RWPE1 (cell line): Measurements from ENCODE around the gene ATAD3C.
A peak's percentile ranks its signal among the peaks of the same experiment; 100 is the strongest.
"Not testable (repeated sequence)": the region's sequence is repeated elsewhere in the genome, so short reads cannot be mapped to it uniquely, and the experiment has no call there.

Source experiments
- CTCF ChIA-PET: fragments of 350-600 bp; sonication (Branson Sonifier 250); formaldehyde crosslinking; extraction: SDS; loops from one replicate; lab custom pipeline; 2021; lab: Yijun Ruan, JAX
- POLR2A ChIA-PET: fragments of 400-600 bp; formaldehyde crosslinking; extraction: SDS; loops from one replicate; lab custom pipeline; 2020; ENCODE audit warnings: antibody characterized with exemption; ENCODE audit not compliant: low non-redundant PET; lab: Yijun Ruan, JAX
- DNase-seq: peaks from one replicate; pipeline ENCODE4 v3.0.0; 2012; ENCODE audit warnings: low spot score
- H3K27ac ChIP-seq: fragments of 450-650 bp; 2 replicates; pipeline ENCODE4 v1.5.1; 2017
- TF ChIP-seq, protein P1 (sequence below): fragments of 450-650 bp; conservative IDR thresholded peaks from 2 replicates; pipeline ENCODE4 v1.5.1; 2017; ENCODE audit warnings: low read depth, mild to moderate bottlenecking

The ATAD3C gene, protein sequence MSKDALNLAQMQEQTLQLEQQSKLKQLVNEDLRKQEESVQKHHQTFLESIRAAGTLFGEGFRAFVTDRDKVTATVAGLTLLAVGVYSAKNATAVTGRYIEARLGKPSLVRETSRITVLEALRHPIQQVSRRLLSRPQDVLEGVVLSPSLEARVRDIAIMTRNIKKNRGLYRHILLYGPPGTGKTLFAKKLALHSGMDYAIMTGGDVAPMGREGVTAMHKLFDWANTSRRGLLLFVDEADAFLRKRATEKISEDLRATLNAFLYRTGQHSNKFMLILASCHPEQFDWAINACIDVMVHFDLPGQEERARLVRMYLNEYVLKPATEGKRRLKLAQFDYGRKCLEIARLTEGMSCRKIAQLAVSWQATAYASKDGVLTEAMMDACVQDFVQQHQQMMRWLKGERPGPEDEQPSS

DNA sequence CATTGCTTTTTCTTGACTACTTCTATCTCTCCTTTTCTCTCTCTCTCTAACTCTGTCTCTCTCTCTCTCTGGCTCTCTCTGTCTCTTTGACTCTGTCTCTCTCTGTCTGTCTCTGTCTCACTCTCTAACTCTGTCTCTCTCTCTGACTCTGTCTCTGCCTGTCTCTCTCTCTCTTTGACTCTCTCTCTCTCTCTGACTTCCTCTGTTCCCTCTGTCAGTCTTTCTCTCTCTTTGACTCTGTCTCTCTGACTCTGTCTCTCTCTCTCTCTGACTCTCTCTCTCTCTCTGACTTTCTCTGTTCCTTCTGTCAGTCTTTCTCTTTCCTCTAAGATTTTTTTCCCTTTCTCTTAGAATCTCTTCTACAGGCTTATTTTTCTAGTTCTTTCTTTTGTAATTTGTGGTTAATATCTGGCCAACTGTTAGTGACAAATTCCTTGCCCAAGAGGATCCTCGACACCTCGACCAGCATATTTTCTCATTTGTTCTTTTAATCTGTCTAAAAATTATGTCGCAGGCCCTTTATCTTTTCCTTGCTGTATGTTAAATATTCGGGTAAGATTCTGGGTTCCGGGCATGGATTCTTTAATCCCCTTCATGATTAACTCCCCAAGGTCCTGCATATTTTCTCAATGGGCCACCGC, at the start of gene ATAD3C:
Gene ATAD3C (plus strand): TSS at position 591 of the 641 bp plus-strand sequence. CDS start 995 bp downstream, outside the sequence.
- ChIA-PET POLR2A (no interaction called here), CTCF (no interaction called here)
- TF ChIP-seq, protein P1, sequence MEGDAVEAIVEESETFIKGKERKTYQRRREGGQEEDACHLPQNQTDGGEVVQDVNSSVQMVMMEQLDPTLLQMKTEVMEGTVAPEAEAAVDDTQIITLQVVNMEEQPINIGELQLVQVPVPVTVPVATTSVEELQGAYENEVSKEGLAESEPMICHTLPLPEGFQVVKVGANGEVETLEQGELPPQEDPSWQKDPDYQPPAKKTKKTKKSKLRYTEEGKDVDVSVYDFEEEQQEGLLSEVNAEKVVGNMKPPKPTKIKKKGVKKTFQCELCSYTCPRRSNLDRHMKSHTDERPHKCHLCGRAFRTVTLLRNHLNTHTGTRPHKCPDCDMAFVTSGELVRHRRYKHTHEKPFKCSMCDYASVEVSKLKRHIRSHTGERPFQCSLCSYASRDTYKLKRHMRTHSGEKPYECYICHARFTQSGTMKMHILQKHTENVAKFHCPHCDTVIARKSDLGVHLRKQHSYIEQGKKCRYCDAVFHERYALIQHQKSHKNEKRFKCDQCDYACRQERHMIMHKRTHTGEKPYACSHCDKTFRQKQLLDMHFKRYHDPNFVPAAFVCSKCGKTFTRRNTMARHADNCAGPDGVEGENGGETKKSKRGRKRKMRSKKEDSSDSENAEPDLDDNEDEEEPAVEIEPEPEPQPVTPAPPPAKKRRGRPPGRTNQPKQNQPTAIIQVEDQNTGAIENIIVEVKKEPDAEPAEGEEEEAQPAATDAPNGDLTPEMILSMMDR, result no peak
- DNase-seq, result no peak
- H3K27ac ChIP-seq, result no peak within 1 kb of the TSS

DNA sequence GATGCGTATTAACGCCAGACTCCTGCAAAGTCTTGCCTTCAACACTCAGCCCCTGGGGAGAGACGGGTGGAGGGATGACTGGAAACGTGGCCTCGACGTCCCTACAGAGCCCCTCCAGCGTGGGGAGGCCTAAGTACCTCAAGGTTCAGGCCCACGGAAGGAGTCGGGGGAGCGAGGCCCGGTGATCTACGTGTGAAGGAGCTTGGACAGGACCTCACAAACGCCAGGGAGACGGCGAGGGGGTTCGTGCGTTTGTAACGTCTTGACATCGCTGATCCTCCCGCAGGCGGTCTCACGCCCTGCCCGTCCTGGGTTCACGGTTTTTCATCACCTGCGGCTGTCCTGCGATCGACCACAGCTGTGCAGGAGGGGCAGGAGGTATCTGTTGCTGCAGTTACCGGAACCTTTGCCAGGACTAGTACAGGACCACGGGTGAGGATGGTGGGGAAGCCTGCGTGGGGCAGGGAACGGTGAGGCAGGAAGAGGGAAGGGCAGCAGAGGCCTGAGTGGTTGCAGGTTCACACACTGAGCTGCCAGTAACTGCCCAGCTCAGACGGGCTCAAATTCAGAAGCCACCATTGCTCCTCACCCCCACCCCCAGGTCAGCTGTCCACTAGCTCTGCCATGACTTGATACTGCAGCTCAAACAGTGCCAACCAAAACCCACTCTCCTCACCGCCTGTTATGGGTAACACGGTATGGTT, 49.5 kb upstream of the ATAD3C start:
- DNase-seq, result no peak
- ChIA-PET CTCF (interaction anchor here (0.6 to 1.6 kb wide), 6 partner anchors 9 to 46 kb away, joined by 3 to 6 read pairs (median 4); no protein-coding TSS in a partner anchor), POLR2A (interaction anchor here (0.7 to 1.2 kb wide), 4 partner anchors 22 to 111 kb away, joined by 3 to 4 read pairs (median 3); partner anchors contain the start of gene AURKAIP1)
- peak overlapping the region; percentile 82 for H3K27ac ChIP-seq
- TF ChIP-seq, protein P1, result no peak

DNA sequence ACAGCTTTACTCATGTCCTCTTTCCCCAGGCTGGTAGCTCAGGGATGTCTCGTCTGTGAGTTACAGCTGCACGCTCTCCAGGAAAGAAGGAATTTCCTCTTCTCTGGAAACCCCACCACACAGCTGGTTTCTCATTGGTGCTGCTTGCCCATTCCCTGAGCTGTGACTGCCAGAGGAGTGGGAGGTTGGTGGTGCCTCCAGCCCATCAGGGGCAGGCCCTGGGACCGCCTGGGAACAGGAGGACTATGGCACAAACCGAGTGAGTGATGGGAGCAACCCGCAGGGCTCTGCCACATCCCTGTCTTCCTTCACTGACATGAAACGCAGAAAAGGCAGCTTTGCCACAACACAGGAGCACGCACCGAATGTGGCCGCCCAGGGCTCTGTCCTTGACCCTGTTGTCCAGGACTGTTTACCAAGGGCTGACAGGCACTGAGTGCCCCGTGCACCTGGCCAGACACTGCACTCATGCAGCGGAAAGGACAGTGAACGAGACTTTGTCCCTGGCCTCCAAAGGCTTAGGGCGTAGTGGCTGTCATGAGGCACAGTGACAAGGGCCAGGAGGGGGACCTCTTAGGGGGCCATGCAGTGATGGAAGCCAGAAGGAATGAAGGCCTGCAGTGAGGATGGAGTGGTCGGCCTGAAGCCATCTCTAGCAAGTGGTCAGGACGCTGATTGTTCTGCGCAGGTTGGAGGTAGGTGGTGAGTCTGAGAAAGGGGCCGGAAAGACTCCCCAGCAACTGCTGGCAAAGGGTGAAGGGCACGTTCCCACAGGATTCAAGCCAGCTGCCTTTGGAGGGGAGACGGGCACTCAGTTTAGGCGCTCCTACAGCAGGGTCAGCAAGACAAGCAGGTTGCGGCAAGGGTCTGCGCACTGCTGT, 48.7 kb upstream of the ATAD3C start:
- no peak for DNase-seq
- ChIA-PET CTCF (interaction anchor here (0.6 to 1.3 kb wide), 3 partner anchors 32 to 45 kb away, joined by 4 to 5 read pairs (median 4); no protein-coding TSS in a partner anchor), POLR2A (interaction anchor here (0.7 kb wide), 1 partner anchor 37 kb away, joined by 3 read pairs; no protein-coding TSS in a partner anchor)
- H3K27ac ChIP-seq, result peak overlapping the region; percentile 82
- TF ChIP-seq, protein P1, result no peak

DNA sequence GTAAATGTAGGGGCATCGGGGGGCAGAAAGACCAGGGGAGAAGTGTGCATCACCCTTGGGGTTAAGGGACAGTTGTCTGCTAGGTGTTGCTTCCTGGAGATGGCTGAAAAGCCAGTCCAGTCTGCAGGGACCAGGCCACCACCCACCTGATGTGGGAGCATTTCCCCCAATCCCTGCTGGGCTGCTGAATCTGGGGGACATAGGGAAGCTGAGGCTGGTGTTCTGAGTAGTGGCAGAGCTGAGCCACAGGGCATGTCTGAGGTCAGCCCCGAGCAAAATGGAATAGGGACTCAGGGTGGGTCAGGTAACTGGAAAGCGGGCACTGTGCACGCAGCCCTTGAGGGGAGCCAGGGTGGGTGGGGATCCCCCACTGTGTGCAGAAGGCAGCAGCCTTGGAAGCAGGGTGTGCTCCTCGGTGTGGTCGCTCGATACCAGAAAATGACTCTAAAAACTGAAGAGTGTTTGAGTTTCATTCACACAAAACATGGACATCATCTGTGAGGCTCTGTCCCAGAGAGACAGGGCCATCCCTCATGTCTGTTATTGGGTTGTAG, 48.0 kb upstream of the ATAD3C start:
- no peak for DNase-seq
- POLR2A ChIA-PET, result no interaction called here
- CTCF ChIA-PET, result interaction anchor here (1.4 kb wide), 1 partner anchor 40 kb away, joined by 9 read pairs; no protein-coding TSS in a partner anchor
- H3K27ac ChIP-seq, result peak overlapping the region; percentile 82
- TF ChIP-seq, protein P1, result no peak

DNA sequence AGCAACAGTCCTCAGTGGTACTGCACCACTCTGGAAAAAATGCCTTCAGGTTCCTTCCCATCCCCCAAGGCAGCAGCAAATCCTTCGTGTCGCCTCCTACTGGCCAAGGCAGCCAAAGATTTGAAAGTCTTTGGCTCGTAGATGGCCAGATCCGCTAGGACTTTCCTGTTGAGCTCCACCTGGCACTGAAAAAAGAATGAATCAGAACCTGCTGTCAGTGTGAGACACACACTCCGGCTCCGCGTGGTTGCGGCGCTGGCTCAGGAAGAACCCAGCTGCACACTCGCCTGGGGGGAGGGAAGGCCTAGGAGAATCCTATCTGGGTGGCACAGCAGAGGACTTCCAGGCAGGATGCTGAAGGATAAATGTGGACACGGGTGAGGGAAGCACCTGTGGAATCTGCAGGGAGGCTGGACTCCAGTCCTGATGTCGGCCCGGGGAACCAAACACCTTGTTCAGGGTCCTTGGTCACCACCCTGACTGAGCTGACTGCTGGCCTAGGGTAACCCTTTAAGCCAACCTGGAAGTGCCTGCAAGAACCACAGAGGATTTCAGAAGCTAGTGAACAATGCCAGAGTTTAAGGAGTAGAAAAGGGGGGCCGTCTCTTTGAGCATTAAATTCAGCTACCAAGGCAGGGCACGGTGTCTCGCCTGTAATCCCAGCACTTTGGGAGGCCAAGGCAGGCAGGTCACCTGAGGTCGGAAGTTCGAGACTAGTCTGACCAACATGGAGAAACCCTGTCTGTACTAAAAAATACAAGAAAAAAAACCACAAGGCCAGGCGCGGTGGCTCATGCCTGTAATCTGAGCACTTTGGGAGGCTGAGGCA, 47.2 kb upstream of the ATAD3C start:
- POLR2A ChIA-PET, result interaction anchor here (0.7 kb wide), 1 partner anchor 38 kb away, joined by 3 read pairs; no protein-coding TSS in a partner anchor
- CTCF ChIA-PET, result interaction anchor here (1.0 to 1.4 kb wide), 2 partner anchors 13 to 39 kb away, joined by 5 to 9 read pairs; no protein-coding TSS in a partner anchor
- TF ChIP-seq, protein P1, result peak; percentile 48
- no peak for DNase-seq
- H3K27ac ChIP-seq, result peak overlapping the region; percentile 82

DNA sequence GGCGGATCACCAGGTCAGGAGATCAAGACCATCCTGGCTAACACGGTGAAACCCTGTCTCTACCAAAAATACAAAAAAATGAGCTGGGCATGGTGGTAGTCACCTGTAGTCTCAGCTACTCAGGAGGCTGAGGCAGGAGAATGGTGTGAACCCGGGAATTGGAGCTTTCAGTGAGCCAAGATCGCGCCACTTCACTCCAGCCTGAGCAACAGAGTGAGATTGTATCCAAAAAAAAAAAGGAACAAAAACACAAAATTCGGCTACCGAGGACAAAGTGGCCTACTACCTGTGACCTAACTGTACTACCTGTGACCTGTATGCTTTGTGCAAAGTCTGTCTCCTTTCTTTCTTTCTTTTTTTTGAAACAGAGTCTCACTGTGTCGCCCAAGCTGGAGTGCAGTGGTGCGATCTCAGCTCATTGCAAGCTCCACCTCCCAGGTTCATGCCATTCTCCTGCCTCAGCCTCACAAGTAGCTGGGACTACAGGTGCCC, 46.5 kb upstream of the ATAD3C start:
- DNase-seq, POLR2A ChIA-PET: not testable (repeated sequence)
- peak overlapping the region; percentile 82 for H3K27ac ChIP-seq
- CTCF ChIA-PET, result interaction anchor here (1.0 to 1.4 kb wide), 2 partner anchors 12 to 39 kb away, joined by 5 to 9 read pairs; no protein-coding TSS in a partner anchor
